Lower leg skin (tissue), 3 donors: ENCODE measurements around the gene APRT.

Source experiments
- POLR2A ChIP-seq, 2 donors: fragments of 450-650 bp; IDR thresholded peaks; one replicate each; pipeline ENCODE4 v1.6.1; 2016 to 2017; ENCODE audit warnings: antibody characterized with exemption in 2 of 2, mild to moderate bottlenecking in 1 of 2, moderate library complexity in 1 of 2
- TF ChIP-seq, protein P1 (sequence below), 3 donors: fragments of 450-650 bp; IDR thresholded peaks; one replicate each; pipeline ENCODE4 v1.5.1; 2016; ENCODE audit warnings: antibody characterized with exemption in 3 of 3, mild to moderate bottlenecking in 3 of 3, moderate library complexity in 2 of 3

DNA sequence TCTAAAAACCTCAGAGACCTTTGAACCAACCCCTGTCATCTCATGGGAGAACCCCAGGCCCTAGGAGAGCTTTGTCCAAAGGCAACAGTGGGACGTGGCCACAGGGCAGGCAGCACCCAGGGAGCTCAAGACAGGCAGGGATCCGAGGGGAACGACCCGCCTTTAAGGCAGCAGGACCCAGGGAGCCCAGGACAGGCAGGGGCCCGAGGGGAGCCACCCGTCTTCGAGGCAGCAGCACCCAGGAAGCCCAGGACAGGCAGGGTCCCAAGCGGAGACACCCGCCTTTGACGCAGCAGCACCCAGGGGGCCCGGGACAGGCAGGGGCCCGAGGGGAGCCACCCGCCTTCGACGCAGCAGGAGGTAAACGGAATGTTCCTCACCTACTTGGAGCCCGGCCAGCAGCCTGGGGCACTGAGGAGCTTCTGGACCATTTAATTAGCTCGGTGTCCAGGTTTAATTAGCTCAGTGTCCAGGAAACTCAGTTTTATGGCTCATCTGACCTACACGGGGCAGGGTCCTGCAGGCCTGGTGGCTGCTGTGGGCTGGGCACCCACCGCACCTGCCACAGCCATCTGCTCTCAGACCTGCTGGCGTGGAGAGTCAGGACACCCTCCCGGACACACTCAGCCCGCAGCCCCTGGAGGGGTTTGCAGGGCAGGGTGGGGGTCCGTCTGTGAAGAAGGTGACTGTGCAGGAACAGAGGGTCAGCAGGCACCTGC lies 51.1 kb downstream of the APRT start:
- TF ChIP-seq, protein P1, sequence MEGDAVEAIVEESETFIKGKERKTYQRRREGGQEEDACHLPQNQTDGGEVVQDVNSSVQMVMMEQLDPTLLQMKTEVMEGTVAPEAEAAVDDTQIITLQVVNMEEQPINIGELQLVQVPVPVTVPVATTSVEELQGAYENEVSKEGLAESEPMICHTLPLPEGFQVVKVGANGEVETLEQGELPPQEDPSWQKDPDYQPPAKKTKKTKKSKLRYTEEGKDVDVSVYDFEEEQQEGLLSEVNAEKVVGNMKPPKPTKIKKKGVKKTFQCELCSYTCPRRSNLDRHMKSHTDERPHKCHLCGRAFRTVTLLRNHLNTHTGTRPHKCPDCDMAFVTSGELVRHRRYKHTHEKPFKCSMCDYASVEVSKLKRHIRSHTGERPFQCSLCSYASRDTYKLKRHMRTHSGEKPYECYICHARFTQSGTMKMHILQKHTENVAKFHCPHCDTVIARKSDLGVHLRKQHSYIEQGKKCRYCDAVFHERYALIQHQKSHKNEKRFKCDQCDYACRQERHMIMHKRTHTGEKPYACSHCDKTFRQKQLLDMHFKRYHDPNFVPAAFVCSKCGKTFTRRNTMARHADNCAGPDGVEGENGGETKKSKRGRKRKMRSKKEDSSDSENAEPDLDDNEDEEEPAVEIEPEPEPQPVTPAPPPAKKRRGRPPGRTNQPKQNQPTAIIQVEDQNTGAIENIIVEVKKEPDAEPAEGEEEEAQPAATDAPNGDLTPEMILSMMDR (IDR thresholded peaks at IDR 0.05), result no peak
- TF ChIP-seq POLR2A (IDR thresholded peaks at IDR 0.05), result no peak
